Stimulated activated CD4-positive, alpha-beta T cell treated with anti-CD3 and anti-CD28 coated beads, TNF-alpha, amount 100 ng/mL, for 4 hours (primary cell): ENCODE data around the gene PLEKHM3.

Experiments used
- DNase-seq, 3 experiments: peaks; one replicate each; pipeline ENCODE4 v3.0.0-alpha.2; 2020; ENCODE audit warnings: low read depth in 3 of 3

Gene PLEKHM3

GRCh38 chr2:208025037-208025813 lies at the start of gene PLEKHM3:
PLEKHM3 (minus strand) TSS chr2:208025527; CDS start chr2:208001639, 23,888 bp downstream.
- peak; percentile 49 to 59 (median 50) for DNase-seq

- DNase-seq = no peak
Measured at GRCh38 chr2:208074610-208075356, 49.5 kb upstream of the PLEKHM3 start.

GRCh38 chr2:208072250-208072892 lies 47.0 kb upstream of the PLEKHM3 start:
- DNase-seq = peak; percentile 13 to 31 (median 17)

- DNase-seq = no peak
Measured at GRCh38 chr2:208069186-208069585, 43.9 kb upstream of the PLEKHM3 start.

GRCh38 chr2:208066016-208066415 lies 40.7 kb upstream of the PLEKHM3 start:
- no peak for DNase-seq

- no peak for DNase-seq
Measured at GRCh38 chr2:208065476-208065875, 40.1 kb upstream of the PLEKHM3 start.

- no peak for DNase-seq
Measured at GRCh38 chr2:208064220-208064961, 39.1 kb upstream of the PLEKHM3 start.

- DNase-seq = no peak
Measured at GRCh38 chr2:208062961-208063360, 37.6 kb upstream of the PLEKHM3 start.

- DNase-seq = no peak
Measured at GRCh38 chr2:208062113-208062512, 36.8 kb upstream of the PLEKHM3 start.

GRCh38 chr2:208057108-208057507 lies 31.8 kb upstream of the PLEKHM3 start:
- no peak for DNase-seq

GRCh38 chr2:208049441-208049840 lies 24.1 kb upstream of the PLEKHM3 start:
- DNase-seq = no peak

GRCh38 chr2:208049006-208049405 lies 23.7 kb upstream of the PLEKHM3 start:
- DNase-seq = no peak

GRCh38 chr2:208047840-208048239 lies 22.5 kb upstream of the PLEKHM3 start:
- no peak for DNase-seq

GRCh38 chr2:208046686-208047085 lies 21.4 kb upstream of the PLEKHM3 start:
- DNase-seq = no peak

- no peak for DNase-seq
Measured at GRCh38 chr2:208042450-208042849, 17.1 kb upstream of the PLEKHM3 start.

GRCh38 chr2:208042041-208042440 lies 16.7 kb upstream of the PLEKHM3 start:
- DNase-seq = no peak

GRCh38 chr2:208040199-208041171 lies 15.2 kb upstream of the PLEKHM3 start:
- peak; percentile 21 to 48 (median 33) for DNase-seq

- no peak for DNase-seq
Measured at GRCh38 chr2:208039376-208040110, 14.2 kb upstream of the PLEKHM3 start.

GRCh38 chr2:208037564-208038487 lies 12.5 kb upstream of the PLEKHM3 start:
- DNase-seq = no peak
